GM18502 (cell line): ENCODE measurements around the gene RASAL2.

Source experiments
- ATAC-seq: cut with Tn5 transposase; IDR thresholded peaks from one replicate; pipeline ENCODE4 v1.9.1; 2021; ENCODE audit warnings: mild to moderate bottlenecking; ENCODE audit not compliant: unreplicated experiment, poor library complexity

The RASAL2 gene

DNA sequence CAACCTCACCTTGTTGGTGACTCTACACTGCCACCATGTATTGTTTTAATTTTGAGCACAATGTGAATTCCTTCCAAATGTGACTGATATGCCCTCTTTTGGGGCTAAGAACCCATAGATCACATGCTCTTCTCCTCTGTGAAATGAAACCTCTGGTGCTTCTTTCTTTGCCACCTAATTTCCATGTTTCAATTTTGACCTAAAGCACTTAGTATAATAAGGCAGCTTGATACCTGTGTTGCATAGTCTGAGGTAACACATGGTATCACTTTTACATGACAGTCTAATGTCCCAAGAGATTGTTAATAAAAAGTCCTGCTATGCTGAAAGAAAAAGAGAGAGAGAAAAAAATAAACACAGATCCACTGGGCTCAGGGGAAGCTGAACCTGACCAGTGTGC lies 378.6 kb downstream of the RASAL2 start:
- no peak for ATAC-seq

- no peak for ATAC-seq
Observed at GRCh38 chr1:178477373-178477772, 383.5 kb downstream of the RASAL2 start.

- no peak for ATAC-seq
Observed at GRCh38 chr1:178477841-178478240, 383.9 kb downstream of the RASAL2 start.

- ATAC-seq, result no peak
Observed at GRCh38 chr1:178483251-178483957, 389.5 kb downstream of the RASAL2 start.

GRCh38 chr1:178484698-178485225 lies 390.9 kb downstream of the RASAL2 start:
- no peak for ATAC-seq

- no peak for ATAC-seq
Observed at GRCh38 chr1:178485541-178485981, 391.7 kb downstream of the RASAL2 start.

DNA sequence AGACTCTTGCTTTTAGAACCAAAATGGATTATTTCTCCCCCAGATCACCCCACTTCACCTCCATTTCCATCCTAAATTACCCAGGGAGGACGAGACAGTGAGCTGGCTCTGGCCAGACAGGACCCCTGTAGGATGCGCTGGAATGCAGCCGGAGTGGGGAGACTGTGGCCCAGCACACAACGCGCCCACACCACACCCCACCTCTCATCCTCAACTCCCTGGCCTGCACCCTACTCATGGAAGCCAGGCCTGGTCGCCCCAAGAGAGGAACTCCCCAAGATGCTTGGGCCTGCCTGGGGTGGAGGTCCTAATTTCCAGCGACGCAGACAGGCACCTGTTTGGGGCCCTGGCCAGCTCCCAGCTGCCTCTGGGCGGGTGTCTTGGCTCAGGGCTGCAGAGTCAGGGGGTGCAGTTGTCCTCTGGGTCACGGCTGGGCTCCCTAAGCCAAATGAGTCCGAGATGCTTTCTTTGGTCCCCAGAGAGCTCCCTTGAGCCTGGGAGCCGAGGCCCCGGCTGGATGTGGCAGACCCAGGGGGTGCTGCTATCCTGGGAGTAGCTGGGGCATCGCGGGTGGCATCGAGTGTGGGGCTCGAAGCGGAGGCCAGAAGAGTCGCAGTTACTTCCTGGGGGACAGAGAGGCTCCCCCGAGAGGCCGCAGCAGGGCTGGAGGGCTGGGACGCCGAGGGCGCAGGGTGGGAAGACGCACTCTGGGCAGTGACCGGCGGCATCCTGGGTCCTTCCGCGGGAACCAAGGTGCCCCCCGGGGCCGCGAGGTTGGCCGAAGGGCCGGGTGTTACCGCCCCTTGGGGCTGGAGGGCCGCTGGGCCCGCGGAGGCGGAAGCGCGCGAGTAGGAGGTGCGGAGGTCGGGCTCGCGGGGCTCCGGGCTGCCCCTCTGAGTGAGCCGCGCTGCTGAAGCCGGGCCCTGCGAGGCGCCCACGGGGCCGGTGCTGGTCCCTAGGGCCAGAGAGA lies 392.5 kb downstream of the RASAL2 start:
- ATAC-seq, result no peak

GRCh38 chr1:178487070-178487615 lies 393.2 kb downstream of the RASAL2 start:
- no peak for ATAC-seq

GRCh38 chr1:178488393-178488792 lies 394.5 kb downstream of the RASAL2 start:
- no peak for ATAC-seq

GRCh38 chr1:178489399-178489798 lies 395.5 kb downstream of the RASAL2 start:
- ATAC-seq, result no peak

GRCh38 chr1:178490136-178490535 lies 396.2 kb downstream of the RASAL2 start:
- no peak for ATAC-seq

- ATAC-seq, result no peak
Observed at GRCh38 chr1:178490967-178491366, 397.1 kb downstream of the RASAL2 start.

GRCh38 chr1:178491721-178492120 lies 397.8 kb downstream of the RASAL2 start:
- ATAC-seq, result no peak

- ATAC-seq, result no peak
Observed at GRCh38 chr1:178492341-178492740, 398.4 kb downstream of the RASAL2 start.

DNA sequence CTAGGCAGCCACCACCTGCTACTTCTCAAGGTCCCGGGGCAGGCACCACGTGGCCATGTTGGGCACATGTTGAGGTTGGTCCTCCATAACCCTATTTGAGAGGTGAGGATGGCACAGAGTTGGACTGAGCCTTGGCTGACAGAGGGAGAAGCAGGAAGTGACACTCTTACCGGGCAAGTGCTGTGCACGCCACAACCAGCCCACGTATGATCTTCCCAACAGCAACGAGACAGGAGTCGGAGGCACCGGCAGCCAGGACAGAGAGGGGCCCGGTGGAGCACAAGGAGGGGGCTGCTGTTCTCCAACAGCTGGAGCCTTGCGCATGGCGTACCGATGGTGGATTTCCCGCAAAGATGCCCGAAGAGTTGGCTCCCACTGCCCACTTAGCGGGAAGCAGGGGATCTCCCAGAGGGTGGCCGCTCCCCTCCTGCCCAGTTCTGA lies 399.4 kb downstream of the RASAL2 start:
- no peak for ATAC-seq

DNA sequence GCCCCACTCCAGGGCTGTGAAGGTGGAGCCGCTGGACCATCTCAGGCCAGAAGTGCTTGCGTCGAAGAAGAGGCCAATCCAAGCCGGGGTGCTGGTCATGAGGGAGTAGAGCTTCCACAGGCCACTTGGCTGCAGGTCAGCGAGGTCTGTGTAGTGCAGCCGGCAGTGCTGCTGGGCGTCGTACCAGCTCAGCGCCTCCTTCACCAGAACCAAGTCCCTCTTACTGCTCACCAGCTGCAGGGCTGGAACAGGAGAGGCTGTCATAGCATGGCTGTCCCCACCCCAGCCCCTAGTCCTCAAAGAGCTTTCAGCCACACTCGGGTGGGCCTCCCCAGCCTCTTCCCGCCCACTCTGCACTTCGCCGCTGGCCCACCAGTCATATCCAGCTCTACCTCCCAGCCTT lies 400.7 kb downstream of the RASAL2 start:
- no peak for ATAC-seq

GRCh38 chr1:178495158-178495557 lies 401.3 kb downstream of the RASAL2 start:
- no peak for ATAC-seq

DNA sequence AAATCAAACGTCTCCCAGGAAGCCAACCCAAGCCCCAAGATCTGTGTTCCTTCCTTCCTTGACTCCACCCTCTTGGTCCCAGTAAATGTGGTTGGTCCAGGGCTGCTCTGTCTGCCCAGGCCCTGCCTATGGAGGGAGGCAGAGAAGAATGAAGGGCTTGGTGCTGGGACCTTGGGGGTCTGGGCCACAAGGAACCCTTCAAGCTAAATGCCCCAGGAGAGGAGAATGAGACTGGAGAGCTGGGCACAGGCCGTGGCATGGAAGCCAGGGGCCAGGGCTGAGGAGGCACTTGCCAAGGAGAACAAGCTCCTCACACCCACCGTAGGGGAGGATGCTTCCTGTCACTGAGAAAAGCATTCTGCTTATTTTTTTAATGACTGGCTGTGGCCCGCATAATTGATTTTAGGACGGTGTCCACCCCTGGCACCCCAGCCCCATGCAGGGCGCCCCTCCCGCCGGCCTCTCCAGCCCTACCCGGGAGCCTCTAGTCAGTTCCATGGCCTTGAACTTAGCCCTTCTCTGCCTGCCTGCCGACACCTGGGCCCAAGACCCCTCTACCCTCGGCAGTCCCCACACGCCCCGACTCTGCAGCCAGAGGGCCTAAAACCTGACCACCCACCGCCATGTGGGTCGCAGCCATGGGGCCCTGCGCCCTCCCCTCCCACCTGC lies 402.0 kb downstream of the RASAL2 start:
- no peak for ATAC-seq

- no peak for ATAC-seq
Observed at GRCh38 chr1:178496410-178497135, 402.7 kb downstream of the RASAL2 start, which contains the start of gene CLEC20A. Gene CLEC20A (minus strand): TSS chr1:178496964. CDS start chr1:178496939, 25 bp downstream.
